ENCODE measurements around the gene PLAAT3. TPM values are rescaled to one million over a fixed set of nuclear protein-coding genes. Genes with fewer than 3 reads are reported as not detected.

PLAAT3 gene
- total and polyA plus RNA-seq, 7 experiments from 2014 or later, result 0.92 to 10.3 (median 2.0) TPM

DNA sequence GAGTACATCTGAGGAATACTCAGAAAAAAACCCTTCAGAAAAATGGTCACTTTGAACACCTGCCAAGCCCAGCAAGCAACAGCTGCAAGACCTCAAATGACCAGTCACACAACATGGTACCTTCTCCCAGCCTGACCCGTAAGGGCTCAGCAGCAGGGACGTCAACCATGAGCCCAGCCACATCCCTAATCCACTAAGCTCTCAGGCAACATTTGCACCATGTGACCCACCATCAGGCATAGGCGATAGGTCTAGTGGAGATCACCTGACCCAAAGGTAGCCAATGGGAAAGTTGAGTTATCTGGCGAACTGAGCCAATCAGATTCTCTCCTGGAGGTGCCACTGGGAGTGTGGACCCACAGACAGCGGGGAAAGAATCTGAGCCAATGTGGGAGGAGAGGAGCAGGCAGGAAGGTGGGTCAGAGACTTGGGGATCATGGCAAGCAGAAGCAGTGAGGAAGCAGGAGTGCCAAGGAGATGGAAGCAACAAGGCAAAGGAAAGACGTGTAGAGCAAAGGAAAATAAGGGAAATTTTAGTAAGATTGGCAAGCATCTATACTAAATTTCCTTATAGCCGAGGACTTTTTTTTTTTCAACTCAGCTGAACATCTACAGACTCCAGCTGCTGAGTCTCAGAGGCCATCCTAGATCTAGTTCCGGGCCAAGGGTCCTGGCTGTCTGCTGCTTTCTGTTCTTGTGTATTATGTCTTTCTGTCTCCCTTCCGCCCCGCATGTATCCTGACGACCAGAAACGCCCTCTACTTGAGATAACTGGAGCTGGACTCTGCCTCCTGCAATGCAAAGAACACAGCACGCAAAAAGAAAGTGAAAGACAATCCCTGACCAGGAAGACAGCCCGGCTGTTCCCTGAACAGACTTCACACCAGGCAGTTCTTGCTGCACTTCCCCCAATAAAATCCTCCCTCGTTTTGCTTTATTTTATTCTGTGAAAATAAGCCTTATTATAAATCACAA lies 40.1 kb downstream of the PLAAT3 start:
- peaks cover 12 to 13% of the 10 kb centered on the region in 2 donors for H3K4me1 ChIP-seq (ENCODE audit: control insufficient read depth in 2 of 2, insufficient read depth in 2 of 2, low read length in 2 of 2)
- POLR2A ChIA-PET, result interaction anchor here (0.5 to 3.4 kb wide), 8 partner anchors 8 to 742 kb away, joined by 3 to 23 read pairs (median 4); partner anchors contain the start of genes PLAAT4 and STX5
- peak; percentile 82 for ATAC-seq
- H3K27me3 ChIP-seq (ENCODE audit: control insufficient read depth in 2 of 2, insufficient read depth in 2 of 2, low read length in 2 of 2), result no peaks in the 10 kb centered on the region
- H3K36me3 Mint-ChIP-seq, result peaks cover 0 to 10% (median 3%) of the 10 kb centered on the region in 5 donors
- H3K4me3 Mint-ChIP-seq, result peak overlapping the region; percentile 77 to 95 (median 88)
- H3K27ac ChIP-seq (ENCODE audit: low read depth, low read length), result peak overlapping the region; percentile 33
- peaks cover 18 to 40% (median 30%) of the 10 kb centered on the region in 7 donors for H3K4me1 Mint-ChIP-seq
- CTCF ChIA-PET, result interaction anchor here (0.9 to 2.9 kb wide), 4 partner anchors 10 to 95 kb away, joined by 3 to 9 read pairs (median 8); partner anchors contain the start of genes PLAAT2 and PLAAT4
- no peaks in the 10 kb centered on the region for H3K9me3 ChIP-seq (ENCODE audit: control insufficient read depth in 2 of 3, low read length in 3 of 3)
- peak overlapping the region; percentile 43 for H3K4me3 ChIP-seq (ENCODE audit: low read length)
- peak in 4 of 9 donors; percentile 30 to 41 (median 35) for DNase-seq
- peaks cover 0 to 19% (median 0%) of the 10 kb centered on the region in 5 donors for H3K27me3 Mint-ChIP-seq
- intact Hi-C loops (cut with micrococcal nuclease), result loop anchor here (1.0 to 5.0 kb wide), 7 partner anchors 10 to 95 kb away; partner anchors contain the start of genes PLAAT3 (in 1 of the 2) and PLAAT4 (in 1 of the 2)
- H3K27ac Mint-ChIP-seq, result peak overlapping the region; percentile 81 to 99 (median 93)
- H3K36me3 ChIP-seq (ENCODE audit: control insufficient read depth in 2 of 3, insufficient read depth in 3 of 3, low read length in 3 of 3), result no peaks in the 10 kb centered on the region
- peaks cover 0 to 8% (median 3%) of the 10 kb centered on the region in 11 donors for H3K9me3 Mint-ChIP-seq

DNA sequence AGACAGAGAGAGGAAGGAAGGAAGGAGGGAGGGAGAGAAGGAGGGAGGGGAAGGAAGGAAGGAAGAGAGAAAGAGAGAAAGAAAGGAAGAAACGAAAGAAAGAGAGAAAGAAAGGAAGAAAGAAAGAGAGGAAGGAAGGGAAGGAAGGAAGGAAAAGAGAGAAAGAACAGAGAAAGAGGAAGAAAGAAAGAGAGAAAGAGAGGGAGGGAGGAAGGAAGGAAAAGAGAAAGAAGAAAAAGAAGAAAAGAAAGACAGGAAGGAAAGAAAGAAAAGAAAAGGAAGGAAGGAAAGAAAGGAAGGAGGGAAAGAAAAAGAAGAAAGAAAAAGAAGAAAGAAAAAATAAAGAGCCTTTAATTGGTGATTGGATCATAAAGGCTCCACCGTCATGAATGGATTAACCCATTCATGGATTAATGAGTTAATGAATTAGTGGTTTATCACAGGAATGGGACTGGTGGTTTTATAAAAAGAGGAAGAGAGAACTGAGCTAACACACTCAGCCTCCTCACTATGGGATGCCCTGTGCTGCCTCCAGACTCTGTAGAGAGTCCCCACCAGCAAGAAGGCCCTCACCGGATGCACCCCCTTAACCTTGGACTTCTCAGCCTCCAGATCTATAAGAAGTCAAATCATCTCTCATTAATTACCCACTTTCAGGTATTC lies 42.1 kb downstream of the PLAAT3 start:
- Histone ChIP-seq H3K27me3 (ENCODE audit: control insufficient read depth in 2 of 2, insufficient read depth in 2 of 2, low read length in 2 of 2) (no peaks in the 10 kb centered on the region), H3K4me1 (ENCODE audit: control insufficient read depth in 2 of 2, insufficient read depth in 2 of 2, low read length in 2 of 2) (peaks cover 17 to 18% of the 10 kb centered on the region in 2 donors), H3K36me3 (ENCODE audit: control insufficient read depth in 2 of 3, insufficient read depth in 3 of 3, low read length in 3 of 3) (no peaks in the 10 kb centered on the region), H3K27ac (ENCODE audit: low read depth, low read length) (no peak overlapping the region), H3K9me3 (ENCODE audit: control insufficient read depth in 2 of 3, low read length in 3 of 3) (no peaks in the 10 kb centered on the region), H3K4me3 (ENCODE audit: low read length) (no peak overlapping the region)
- intact Hi-C loops (cut with micrococcal nuclease), result loop anchor here in 1 of 2 donors (5.0 kb wide), 2 partner anchors 40 to 65 kb away; partner anchors contain the start of gene PLAAT3
- ATAC-seq (no peak), DNase-seq (no peak)
- peaks cover 0 to 5% (median 0%) of the 10 kb centered on the region in 5 donors for H3K36me3 Mint-ChIP-seq
- ChIA-PET CTCF (no interaction called here), POLR2A (interaction anchor here (3.4 kb wide), 1 partner anchor 36 kb away, joined by 23 read pairs; the partner anchor contains the start of gene PLAAT4)
- H3K4me1 Mint-ChIP-seq, result peaks cover 23 to 49% (median 42%) of the 10 kb centered on the region in 7 donors
- H3K9me3 Mint-ChIP-seq, result no peaks in the 10 kb centered on the region
- peaks cover 0 to 19% (median 0%) of the 10 kb centered on the region in 5 donors for H3K27me3 Mint-ChIP-seq
- H3K27ac Mint-ChIP-seq, result peak overlapping the region in 1 of 9 donors; percentile 31
- peak overlapping the region in 2 of 10 donors; percentile 13 to 43 for H3K4me3 Mint-ChIP-seq

DNA sequence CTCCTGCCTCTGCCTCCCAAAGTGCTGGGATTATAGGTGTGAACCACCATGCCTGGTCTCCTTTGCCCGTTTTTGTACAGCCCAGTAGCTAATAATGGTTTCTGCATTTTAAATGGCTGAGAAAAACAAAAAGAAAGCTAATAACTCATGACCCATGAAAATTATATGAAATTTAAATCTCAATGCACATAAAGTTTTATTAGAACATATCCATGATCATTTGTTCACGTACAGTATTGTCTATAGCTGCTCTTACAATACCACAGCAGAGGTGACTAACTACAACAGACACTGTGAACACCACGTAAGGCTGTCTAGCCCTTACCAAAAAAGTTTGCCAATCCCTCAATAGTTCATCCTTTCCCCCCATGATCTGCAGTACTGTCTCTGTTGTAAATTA lies 44.7 kb downstream of the PLAAT3 start:
- peaks cover 0 to 19% (median 0%) of the 10 kb centered on the region in 5 donors for H3K27me3 Mint-ChIP-seq
- H3K36me3 Mint-ChIP-seq, result peaks cover 0 to 2% (median 0%) of the 10 kb centered on the region in 5 donors
- H3K4me1 Mint-ChIP-seq, result peaks cover 30 to 51% (median 48%) of the 10 kb centered on the region in 7 donors
- DNase-seq (no peak), ATAC-seq (no peak)
- POLR2A ChIA-PET, result no interaction called here
- no peak overlapping the region for H3K4me3 Mint-ChIP-seq
- Histone ChIP-seq H3K9me3 (ENCODE audit: control insufficient read depth in 2 of 3, low read length in 3 of 3) (no peaks in the 10 kb centered on the region), H3K36me3 (ENCODE audit: control insufficient read depth in 2 of 3, insufficient read depth in 3 of 3, low read length in 3 of 3) (no peaks in the 10 kb centered on the region), H3K4me3 (ENCODE audit: low read length) (no peak overlapping the region), H3K27me3 (ENCODE audit: control insufficient read depth in 2 of 2, insufficient read depth in 2 of 2, low read length in 2 of 2) (no peaks in the 10 kb centered on the region), H3K27ac (ENCODE audit: low read depth, low read length) (no peak overlapping the region), H3K4me1 (ENCODE audit: control insufficient read depth in 2 of 2, insufficient read depth in 2 of 2, low read length in 2 of 2) (peaks cover 23 to 27% of the 10 kb centered on the region in 2 donors)
- H3K9me3 Mint-ChIP-seq, result no peaks in the 10 kb centered on the region
- peak overlapping the region in 2 of 9 donors; percentile 5 to 22 for H3K27ac Mint-ChIP-seq
- intact Hi-C loops (cut with micrococcal nuclease), result loop anchor here in 1 of 2 donors (5.0 to 10.0 kb wide), 3 partner anchors 43 to 105 kb away; partner anchors contain the start of genes ATL3 and PLAAT3
- CTCF ChIA-PET, result no interaction called here

DNA sequence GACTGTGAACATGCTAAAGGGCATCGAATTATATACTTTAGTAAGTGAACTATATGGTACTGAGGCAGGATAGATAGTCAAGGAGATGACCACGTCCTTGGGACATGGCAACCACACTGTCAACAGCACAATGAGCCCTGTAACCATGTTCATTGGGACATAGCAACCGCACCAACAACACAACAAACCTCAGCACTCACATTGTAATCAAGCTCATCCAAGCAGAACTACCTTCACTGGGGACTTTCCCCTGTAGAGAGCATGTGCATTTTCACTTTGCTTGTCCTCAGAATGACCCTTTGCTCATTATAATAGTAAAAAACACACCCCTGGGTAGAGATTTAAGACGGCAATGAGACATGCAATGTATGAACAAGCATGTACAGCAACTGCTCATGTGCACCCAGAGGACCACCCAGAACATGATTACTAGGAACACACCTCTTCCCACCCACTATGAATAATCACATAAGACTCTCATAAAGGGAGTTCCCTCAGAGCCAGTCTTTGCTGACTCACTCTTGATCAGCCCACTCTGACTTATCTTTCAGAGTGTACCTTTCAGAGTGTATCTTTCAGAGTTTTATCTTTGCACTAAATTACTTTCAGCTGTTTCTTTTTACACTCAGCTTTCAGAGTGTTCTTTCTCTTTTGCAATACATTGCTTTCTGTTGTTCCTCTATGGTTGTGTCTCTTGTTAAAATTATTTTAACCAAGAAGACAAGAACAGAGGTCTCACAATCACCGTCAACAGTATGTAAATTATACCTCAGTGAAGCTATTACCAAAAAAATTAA lies 47.0 kb downstream of the PLAAT3 start:
- CTCF ChIA-PET, result interaction anchor here (0.6 to 1.2 kb wide), 2 partner anchors 13 to 16 kb away, joined by 3 read pairs; no protein-coding TSS in a partner anchor
- H3K9me3 ChIP-seq (ENCODE audit: control insufficient read depth in 2 of 3, low read length in 3 of 3), result no peaks in the 10 kb centered on the region
- no peaks in the 10 kb centered on the region for H3K36me3 ChIP-seq (ENCODE audit: control insufficient read depth in 2 of 3, insufficient read depth in 3 of 3, low read length in 3 of 3)
- H3K27me3 Mint-ChIP-seq, result peaks cover 0 to 19% (median 0%) of the 10 kb centered on the region in 5 donors
- peak; percentile 88 for ATAC-seq
- H3K27me3 ChIP-seq (ENCODE audit: control insufficient read depth in 2 of 2, insufficient read depth in 2 of 2, low read length in 2 of 2), result no peaks in the 10 kb centered on the region
- no peak overlapping the region for H3K4me3 ChIP-seq (ENCODE audit: low read length)
- peak in 8 of 9 donors; percentile 31 to 84 (median 62) for DNase-seq
- no peaks in the 10 kb centered on the region for H3K9me3 Mint-ChIP-seq
- H3K36me3 Mint-ChIP-seq, result no peaks in the 10 kb centered on the region
- POLR2A ChIA-PET, result interaction anchor here (0.7 to 1.5 kb wide), 6 partner anchors 8 to 35 kb away, joined by 3 to 5 read pairs (median 4); no protein-coding TSS in a partner anchor
- H3K4me1 ChIP-seq (ENCODE audit: control insufficient read depth in 2 of 2, insufficient read depth in 2 of 2, low read length in 2 of 2), result peaks cover 22 to 25% of the 10 kb centered on the region in 2 donors
- peak overlapping the region in 9 of 10 donors; percentile 7 to 62 (median 42) for H3K4me3 Mint-ChIP-seq
- intact Hi-C loops (cut with micrococcal nuclease), result loop anchor here in 1 of 2 donors (1.0 to 10.0 kb wide), 6 partner anchors 14 to 108 kb away; partner anchors contain the start of genes ATL3, PLAAT3 and PLAAT4
- H3K27ac ChIP-seq (ENCODE audit: low read depth, low read length), result peak overlapping the region; percentile 44
- H3K4me1 Mint-ChIP-seq, result peaks cover 26 to 55% (median 47%) of the 10 kb centered on the region in 7 donors
- peak overlapping the region; percentile 56 to 94 (median 86) for H3K27ac Mint-ChIP-seq

DNA sequence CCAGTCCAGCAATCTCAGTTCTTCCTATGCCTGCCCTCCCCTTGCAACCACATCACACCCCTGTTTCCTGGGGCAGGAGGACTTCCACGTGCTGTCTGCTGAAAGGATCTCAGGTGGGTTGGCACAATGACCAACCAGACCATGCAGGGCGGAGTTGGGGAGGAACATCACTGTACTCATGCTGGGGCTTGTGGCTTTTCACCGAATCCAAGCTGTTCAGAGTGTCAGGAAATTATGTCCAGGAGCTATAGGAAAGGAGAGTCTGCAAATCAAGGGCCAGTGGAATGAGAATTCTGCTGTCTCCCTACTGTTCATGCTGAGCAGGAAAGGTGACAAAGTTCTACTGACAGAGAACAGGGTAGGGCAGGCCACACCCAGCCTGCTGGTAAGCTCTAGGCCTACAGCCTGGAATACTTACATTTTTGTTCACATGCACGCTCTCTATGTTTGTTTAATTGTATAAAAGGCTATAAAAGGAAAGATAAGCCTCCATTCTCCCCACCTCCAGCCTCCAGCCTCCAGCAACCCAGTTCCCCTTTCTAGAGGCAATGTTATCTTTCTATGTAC lies 49.4 kb downstream of the PLAAT3 start:
- intact Hi-C loops (cut with micrococcal nuclease), result loop anchor here in 1 of 2 donors (1.0 to 10.0 kb wide), 5 partner anchors 9 to 110 kb away; partner anchors contain the start of genes ATL3 and PLAAT3
- Mint-ChIP-seq H3K36me3 (no peaks in the 10 kb centered on the region), H3K27ac (peak overlapping the region in 6 of 9 donors; percentile 8 to 82 (median 60)), H3K27me3 (no peaks in the 10 kb centered on the region), H3K4me1 (peaks cover 36 to 70% (median 61%) of the 10 kb centered on the region in 7 donors), H3K9me3 (no peaks in the 10 kb centered on the region), H3K4me3 (peak overlapping the region in 5 of 10 donors; percentile 5 to 60 (median 15))
- Histone ChIP-seq H3K27me3 (ENCODE audit: control insufficient read depth in 2 of 2, insufficient read depth in 2 of 2, low read length in 2 of 2) (no peaks in the 10 kb centered on the region), H3K4me1 (ENCODE audit: control insufficient read depth in 2 of 2, insufficient read depth in 2 of 2, low read length in 2 of 2) (peaks cover 35 to 46% of the 10 kb centered on the region in 2 donors), H3K27ac (ENCODE audit: low read depth, low read length) (no peak overlapping the region), H3K36me3 (ENCODE audit: control insufficient read depth in 2 of 3, insufficient read depth in 3 of 3, low read length in 3 of 3) (no peaks in the 10 kb centered on the region), H3K4me3 (ENCODE audit: low read length) (no peak overlapping the region), H3K9me3 (ENCODE audit: control insufficient read depth in 2 of 3, low read length in 3 of 3) (no peaks in the 10 kb centered on the region)
- ChIA-PET CTCF (interaction anchor here (0.6 to 1.6 kb wide), 3 partner anchors 8 to 174 kb away, joined by 3 to 7 read pairs (median 4); no protein-coding TSS in a partner anchor), POLR2A (interaction anchor here (0.6 to 1.4 kb wide), 3 partner anchors 9 to 1309 kb away, joined by 3 read pairs; no protein-coding TSS in a partner anchor)
- DNase-seq (no peak), ATAC-seq (no peak)

Data from naive thymus-derived CD4-positive, alpha-beta T cell (primary cell).